GM19193 (cell line): ENCODE results near the gene ACTL7B.

Source experiments
- POLR2A ChIP-seq: IDR thresholded peaks from 4 replicates; pipeline ENCODE4 v1.6.1; 2011; ENCODE audit not compliant: insufficient read depth, insufficient read length; ENCODE audit errors: extremely low read depth

The ACTL7B gene

GRCh38 chr9:108834959-108835665, 20.7 kb downstream of the ACTL7B start:
- TF ChIP-seq POLR2A, result no peak

DNA sequence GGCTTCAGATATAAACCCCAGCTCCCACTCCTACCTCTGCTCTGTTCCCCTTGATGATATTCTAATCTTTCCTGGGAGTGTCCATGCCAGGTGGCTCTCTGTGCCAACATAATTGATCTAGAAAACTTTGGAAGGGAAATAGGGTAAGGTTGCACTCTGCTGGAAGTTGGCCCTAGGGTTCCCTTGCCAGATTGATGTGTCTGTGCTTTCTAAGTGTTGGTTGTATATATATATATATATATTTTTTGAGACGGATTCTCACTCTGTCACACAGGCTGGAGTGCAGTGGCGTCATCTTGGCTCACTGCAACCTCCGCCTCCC, 23.6 kb downstream of the ACTL7B start:
- TF ChIP-seq POLR2A, result no peak

DNA sequence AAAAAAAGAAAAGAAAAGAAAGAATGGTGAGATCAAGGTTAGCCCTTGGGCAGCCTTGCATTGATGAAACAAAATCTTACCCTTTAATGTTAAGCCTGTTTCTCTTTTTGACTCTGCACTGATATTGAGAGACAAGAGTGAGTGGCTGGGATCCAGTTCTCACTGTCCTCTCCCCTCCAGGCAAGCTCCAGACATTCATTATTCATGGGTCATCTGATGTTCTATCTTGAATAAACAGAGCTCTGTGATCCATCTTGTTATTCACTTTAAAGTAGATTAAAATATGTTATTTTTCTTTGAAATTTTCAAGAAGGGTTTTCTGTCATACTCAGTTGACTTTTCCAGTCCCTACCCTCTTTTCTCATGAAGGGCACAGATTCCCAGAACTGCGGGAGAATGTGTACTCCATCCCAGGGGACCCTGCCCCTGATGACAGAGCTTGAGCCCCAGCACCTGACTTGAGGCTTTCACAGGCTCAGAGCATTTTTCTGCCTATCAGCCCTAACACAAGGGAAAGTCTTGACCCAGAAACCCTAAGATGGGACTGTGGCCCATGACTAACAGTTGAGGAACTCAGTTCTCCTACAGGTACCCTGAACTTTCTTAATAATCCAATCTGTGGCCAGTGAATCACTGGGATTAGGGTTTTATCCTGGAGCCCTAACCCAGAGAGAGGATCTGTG, 24.1 kb downstream of the ACTL7B start:
- no peak for TF ChIP-seq POLR2A

DNA sequence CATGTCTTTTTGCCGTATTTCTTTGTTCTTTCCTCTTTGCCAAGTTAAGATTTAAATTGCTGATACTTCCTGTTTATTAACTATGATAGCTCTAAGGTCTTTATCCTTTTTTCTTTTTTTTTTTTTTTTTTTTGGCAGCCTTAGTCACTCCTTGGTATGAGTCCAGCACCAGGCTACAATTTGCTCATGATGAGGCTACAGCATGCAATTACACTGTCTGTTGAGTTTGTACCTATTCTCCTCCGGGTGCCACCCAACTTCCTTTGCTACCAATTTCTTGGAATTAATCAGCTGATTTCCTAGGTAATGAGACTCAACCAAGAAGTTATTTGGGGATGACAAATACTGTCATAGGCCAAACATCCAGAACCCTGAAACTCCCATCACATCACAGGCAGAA, 25.5 kb downstream of the ACTL7B start:
- no peak for TF ChIP-seq POLR2A

- TF ChIP-seq POLR2A, result no peak
Observed at GRCh38 chr9:108823829-108824228, 32.0 kb downstream of the ACTL7B start.

- no peak for TF ChIP-seq POLR2A
Observed at GRCh38 chr9:108816037-108816436, 39.7 kb downstream of the ACTL7B start.

DNA sequence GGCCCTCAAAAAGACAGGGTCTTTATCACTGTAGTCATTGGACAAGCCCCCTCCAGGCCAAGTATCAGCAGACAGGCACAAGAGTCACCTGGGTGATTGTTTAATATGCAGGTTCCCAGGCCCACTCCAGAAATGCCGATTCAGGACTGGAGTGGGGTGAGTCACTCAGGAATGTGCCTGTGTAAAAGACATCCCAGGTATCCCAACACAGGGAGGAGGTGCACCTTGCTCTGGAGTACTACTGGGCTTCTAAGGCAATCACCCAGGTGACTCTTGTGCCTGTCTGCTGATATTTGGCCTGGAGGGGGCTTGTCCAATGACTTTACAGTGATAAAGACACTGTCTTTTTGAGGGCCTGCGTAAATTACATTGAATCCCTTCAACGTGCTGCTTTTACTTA, 40.6 kb downstream of the ACTL7B start:
- TF ChIP-seq POLR2A, result no peak

- TF ChIP-seq POLR2A, result no peak
Observed at GRCh38 chr9:108813951-108814601, 41.7 kb downstream of the ACTL7B start.

- no peak for TF ChIP-seq POLR2A
Observed at GRCh38 chr9:108812396-108813025, 43.3 kb downstream of the ACTL7B start.

GRCh38 chr9:108811944-108812343, 43.8 kb downstream of the ACTL7B start:
- no peak for TF ChIP-seq POLR2A

GRCh38 chr9:108809269-108809668, 46.5 kb downstream of the ACTL7B start:
- TF ChIP-seq POLR2A, result no peak
